Measurements from ENCODE around the gene YEATS2. TPM values are rescaled to one million over a fixed set of nuclear protein-coding genes. Genes with fewer than 3 reads are reported as not detected.

YEATS2 gene
- polyA plus RNA-seq (2013, experiment 1 of 2), result 25.7 TPM
- 26.1 TPM for polyA plus RNA-seq (2013, experiment 2 of 2)

- peak within 1 kb of the TSS; percentile 7 for H4K8ac ChIP-seq (ENCODE audit: low read depth, low read length)
- H3K4ac ChIP-seq (ENCODE audit: low read depth, low read length), result peak within 1 kb of the TSS; percentile 86
- H2BK120ac ChIP-seq (ENCODE audit: low read depth, low read length), result peak within 1 kb of the TSS; percentile 68
- H3K4me3 ChIP-seq (ENCODE audit: low read length), result peak within 1 kb of the TSS; percentile 30
- H2AK5ac ChIP-seq (ENCODE audit: low read length), result peak within 1 kb of the TSS; percentile 37
- H2BK5ac ChIP-seq (ENCODE audit: low read length), result peak within 1 kb of the TSS; percentile 72
- peak within 1 kb of the TSS; percentile 85 for H3K56ac ChIP-seq (ENCODE audit: low read length)
- H3K79me2 ChIP-seq (ENCODE audit: control insufficient read depth, insufficient read depth, low read length), result peaks cover 44% of the 10 kb centered on the region
- peak within 1 kb of the TSS; percentile 74 for H3K9ac ChIP-seq (ENCODE audit: low read length)
- no peaks in the 10 kb centered on the region for H3K36me3 ChIP-seq (ENCODE audit: control insufficient read depth, insufficient read depth, low read length)
- peak within 1 kb of the TSS; percentile 85 for H3K4me2 ChIP-seq (ENCODE audit: low read length)
- peak within 1 kb of the TSS; percentile 99 for H3K18ac ChIP-seq (ENCODE audit: low read length)
- no CpG with 5 or more reads among the region's 89 CpGs for WGBS (ENCODE audit: extremely low coverage, insufficient coverage, low lambda C conversion rate)
- peak within 1 kb of the TSS; percentile 87 for H4K5ac ChIP-seq (ENCODE audit: low read length)
- H3K27me3 ChIP-seq (ENCODE audit: insufficient read depth, low read length, poor library complexity), result no peaks in the 10 kb centered on the region
- peak; percentile 83 for DNase-seq
- peak within 1 kb of the TSS; percentile 47 for H3K27ac ChIP-seq (ENCODE audit: low read depth, low read length)
- peaks cover 3% of the 10 kb centered on the region for H3K79me1 ChIP-seq (ENCODE audit: low read length)
- peaks cover 3% of the 10 kb centered on the region for H3K4me1 ChIP-seq (ENCODE audit: control insufficient read depth, low read depth, low read length)
- H2BK15ac ChIP-seq (replicated peaks; ENCODE audit: low read depth), result no peak within 1 kb of the TSS
- H3K23ac ChIP-seq (ENCODE audit: low read length), result no peak within 1 kb of the TSS
These were observed at the start of gene YEATS2 for GRCh38 chr3:183697610-183698317. TSS of gene YEATS2 (plus strand) at chr3:183697797. CDS start at chr3:183715163, 17,366 bp downstream.

- no CpG with 5 or more reads among the region's 4 CpGs for WGBS (ENCODE audit: extremely low coverage, insufficient coverage, low lambda C conversion rate)
- no peak overlapping the region for H3K4me2 ChIP-seq (ENCODE audit: low read length)
- no peaks in the 10 kb centered on the region for H3K79me2 ChIP-seq (ENCODE audit: control insufficient read depth, insufficient read depth, low read length)
- H3K4me3 ChIP-seq (ENCODE audit: low read length), result no peak overlapping the region
- H3K4ac ChIP-seq (ENCODE audit: low read depth, low read length), result no peak overlapping the region
- no peak overlapping the region for H2BK15ac ChIP-seq (replicated peaks; ENCODE audit: low read depth)
- no peak overlapping the region for H2AK5ac ChIP-seq (ENCODE audit: low read length)
- H3K4me1 ChIP-seq (ENCODE audit: control insufficient read depth, low read depth, low read length), result no peaks in the 10 kb centered on the region
- no peaks in the 10 kb centered on the region for H3K27me3 ChIP-seq (ENCODE audit: insufficient read depth, low read length, poor library complexity)
- H3K56ac ChIP-seq (ENCODE audit: low read length), result no peak overlapping the region
- no peak overlapping the region for H3K27ac ChIP-seq (ENCODE audit: low read depth, low read length)
- no peak overlapping the region for H3K23ac ChIP-seq (ENCODE audit: low read length)
- H2BK120ac ChIP-seq (ENCODE audit: low read depth, low read length), result no peak overlapping the region
- no peaks in the 10 kb centered on the region for H3K79me1 ChIP-seq (ENCODE audit: low read length)
- H3K18ac ChIP-seq (ENCODE audit: low read length), result no peak overlapping the region
- no peak overlapping the region for H2BK5ac ChIP-seq (ENCODE audit: low read length)
- H3K9ac ChIP-seq (ENCODE audit: low read length), result no peak overlapping the region
- H4K5ac ChIP-seq (ENCODE audit: low read length), result no peak overlapping the region
- H4K8ac ChIP-seq (ENCODE audit: low read depth, low read length), result no peak overlapping the region
- no peaks in the 10 kb centered on the region for H3K36me3 ChIP-seq (ENCODE audit: control insufficient read depth, insufficient read depth, low read length)
- DNase-seq, result no peak
These were observed 47.0 kb upstream of the YEATS2 start for GRCh38 chr3:183650554-183650953.

DNA sequence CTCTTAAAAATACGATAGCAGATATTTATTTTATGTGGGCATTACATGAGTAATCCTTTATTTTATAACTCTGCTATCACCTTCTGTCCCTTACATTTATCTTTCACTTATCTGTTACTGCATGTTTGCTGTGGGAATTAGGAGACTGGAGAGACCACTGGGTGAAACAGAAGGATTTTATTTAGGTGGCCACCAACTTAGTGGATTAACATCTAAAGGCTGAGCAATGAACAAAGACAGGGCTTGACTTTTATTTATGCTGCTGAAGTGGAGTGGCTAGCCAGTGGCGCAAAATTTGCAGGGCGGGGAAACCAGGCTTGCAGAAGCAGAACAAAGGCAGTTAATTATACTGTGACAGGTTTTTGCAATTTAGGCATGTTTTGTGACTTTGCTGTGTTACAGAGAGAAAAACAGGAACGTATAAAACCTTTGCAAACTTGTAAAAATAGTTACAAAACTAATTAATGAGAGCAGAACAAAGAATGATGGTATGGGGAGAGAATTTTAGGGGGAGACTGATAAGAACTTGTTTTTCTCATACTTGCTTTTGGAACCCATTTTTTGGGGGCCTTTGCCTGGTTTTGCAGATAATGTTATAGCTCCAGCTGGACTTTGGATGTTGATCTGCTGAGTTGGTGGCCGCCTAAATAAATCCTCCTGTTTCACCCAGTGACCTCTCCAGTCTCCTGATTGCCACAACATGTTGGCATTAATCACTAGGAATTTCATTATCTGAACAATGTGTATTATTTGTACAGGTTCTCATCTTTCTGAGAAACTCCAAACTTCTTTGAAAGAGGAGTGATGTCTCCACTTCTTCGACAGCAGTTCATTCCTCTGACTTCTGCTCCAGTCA, 44.2 kb upstream of the YEATS2 start:
- peak overlapping the region; percentile 28 for H3K4me3 ChIP-seq (ENCODE audit: low read length)
- H3K18ac ChIP-seq (ENCODE audit: low read length), result no peak overlapping the region
- no peaks in the 10 kb centered on the region for H3K4me1 ChIP-seq (ENCODE audit: control insufficient read depth, low read depth, low read length)
- no peak overlapping the region for H3K23ac ChIP-seq (ENCODE audit: low read length)
- no peaks in the 10 kb centered on the region for H3K27me3 ChIP-seq (ENCODE audit: insufficient read depth, low read length, poor library complexity)
- H2AK5ac ChIP-seq (ENCODE audit: low read length), result no peak overlapping the region
- H2BK120ac ChIP-seq (ENCODE audit: low read depth, low read length), result no peak overlapping the region
- H4K5ac ChIP-seq (ENCODE audit: low read length), result no peak overlapping the region
- H3K79me2 ChIP-seq (ENCODE audit: control insufficient read depth, insufficient read depth, low read length), result no peaks in the 10 kb centered on the region
- no peak overlapping the region for H3K4ac ChIP-seq (ENCODE audit: low read depth, low read length)
- no peak overlapping the region for H3K27ac ChIP-seq (ENCODE audit: low read depth, low read length)
- no CpG with 5 or more reads among the region's 6 CpGs for WGBS (ENCODE audit: extremely low coverage, insufficient coverage, low lambda C conversion rate)
- H3K4me2 ChIP-seq (ENCODE audit: low read length), result no peak overlapping the region
- H3K56ac ChIP-seq (ENCODE audit: low read length), result no peak overlapping the region
- no peaks in the 10 kb centered on the region for H3K36me3 ChIP-seq (ENCODE audit: control insufficient read depth, insufficient read depth, low read length)
- DNase-seq, result peak; percentile 60
- no peak overlapping the region for H2BK15ac ChIP-seq (replicated peaks; ENCODE audit: low read depth)
- no peak overlapping the region for H3K9ac ChIP-seq (ENCODE audit: low read length)
- no peaks in the 10 kb centered on the region for H3K79me1 ChIP-seq (ENCODE audit: low read length)
- H4K8ac ChIP-seq (ENCODE audit: low read depth, low read length), result no peak overlapping the region
- no peak overlapping the region for H2BK5ac ChIP-seq (ENCODE audit: low read length)

GRCh38 chr3:183654727-183655126, 42.9 kb upstream of the YEATS2 start:
- Histone ChIP-seq H3K27ac (ENCODE audit: low read depth, low read length) (no peak overlapping the region), H2BK5ac (ENCODE audit: low read length) (no peak overlapping the region), H3K36me3 (ENCODE audit: control insufficient read depth, insufficient read depth, low read length) (no peaks in the 10 kb centered on the region), H3K27me3 (ENCODE audit: insufficient read depth, low read length, poor library complexity) (no peaks in the 10 kb centered on the region), H2BK15ac (replicated peaks; ENCODE audit: low read depth) (no peak overlapping the region), H2BK120ac (ENCODE audit: low read depth, low read length) (no peak overlapping the region), H3K23ac (ENCODE audit: low read length) (no peak overlapping the region), H3K4ac (ENCODE audit: low read depth, low read length) (no peak overlapping the region), H4K8ac (ENCODE audit: low read depth, low read length) (no peak overlapping the region), H3K18ac (ENCODE audit: low read length) (no peak overlapping the region), H3K9ac (ENCODE audit: low read length) (no peak overlapping the region), H3K56ac (ENCODE audit: low read length) (no peak overlapping the region), H3K4me2 (ENCODE audit: low read length) (no peak overlapping the region), H3K79me1 (ENCODE audit: low read length) (no peaks in the 10 kb centered on the region), H2AK5ac (ENCODE audit: low read length) (no peak overlapping the region), H3K79me2 (ENCODE audit: control insufficient read depth, insufficient read depth, low read length) (no peaks in the 10 kb centered on the region), H3K4me3 (ENCODE audit: low read length) (no peak overlapping the region), H3K4me1 (ENCODE audit: control insufficient read depth, low read depth, low read length) (no peaks in the 10 kb centered on the region), H4K5ac (ENCODE audit: low read length) (no peak overlapping the region)
- DNase-seq, result no peak
- no CpG with 5 or more reads among the region's 1 CpG for WGBS (ENCODE audit: extremely low coverage, insufficient coverage, low lambda C conversion rate)

- no peak overlapping the region for H4K8ac ChIP-seq (ENCODE audit: low read depth, low read length)
- DNase-seq, result no peak
- H2BK5ac ChIP-seq (ENCODE audit: low read length), result no peak overlapping the region
- no peak overlapping the region for H2BK15ac ChIP-seq (replicated peaks; ENCODE audit: low read depth)
- no peak overlapping the region for H4K5ac ChIP-seq (ENCODE audit: low read length)
- H3K23ac ChIP-seq (ENCODE audit: low read length), result no peak overlapping the region
- H3K4me3 ChIP-seq (ENCODE audit: low read length), result no peak overlapping the region
- H3K4me2 ChIP-seq (ENCODE audit: low read length), result no peak overlapping the region
- no peak overlapping the region for H3K4ac ChIP-seq (ENCODE audit: low read depth, low read length)
- H3K9ac ChIP-seq (ENCODE audit: low read length), result no peak overlapping the region
- WGBS (ENCODE audit: extremely low coverage, insufficient coverage, low lambda C conversion rate), result no CpG with 5 or more reads among the region's 3 CpGs
- no peak overlapping the region for H2BK120ac ChIP-seq (ENCODE audit: low read depth, low read length)
- no peak overlapping the region for H3K18ac ChIP-seq (ENCODE audit: low read length)
- H3K79me2 ChIP-seq (ENCODE audit: control insufficient read depth, insufficient read depth, low read length), result no peaks in the 10 kb centered on the region
- no peaks in the 10 kb centered on the region for H3K79me1 ChIP-seq (ENCODE audit: low read length)
- H3K4me1 ChIP-seq (ENCODE audit: control insufficient read depth, low read depth, low read length), result no peaks in the 10 kb centered on the region
- no peak overlapping the region for H3K56ac ChIP-seq (ENCODE audit: low read length)
- H3K27ac ChIP-seq (ENCODE audit: low read depth, low read length), result no peak overlapping the region
- H3K36me3 ChIP-seq (ENCODE audit: control insufficient read depth, insufficient read depth, low read length), result no peaks in the 10 kb centered on the region
- no peaks in the 10 kb centered on the region for H3K27me3 ChIP-seq (ENCODE audit: insufficient read depth, low read length, poor library complexity)
- H2AK5ac ChIP-seq (ENCODE audit: low read length), result no peak overlapping the region
These were observed 35.5 kb upstream of the YEATS2 start for GRCh38 chr3:183662099-183662498.

Measured in mesendoderm (in vitro differentiated cells).